GM12873 (cell line): ENCODE measurements around the gene KLHL5.
A peak's percentile ranks its signal among the peaks of the same experiment; 100 is the strongest.

Source experiments
- CTCF ChIP-seq: IDR thresholded peaks from 2 replicates; pipeline ENCODE4 v1.5.1; 2012; ENCODE audit warnings: low read depth, mild to moderate bottlenecking, moderate library complexity, low read length, control low read depth; ENCODE audit not compliant: insufficient read depth; ENCODE audit errors: missing control alignments

KLHL5 gene

GRCh38 chr4:39078829-39079228 lies 16.8 kb downstream of the KLHL5 start:
- no peak for TF ChIP-seq CTCF

DNA sequence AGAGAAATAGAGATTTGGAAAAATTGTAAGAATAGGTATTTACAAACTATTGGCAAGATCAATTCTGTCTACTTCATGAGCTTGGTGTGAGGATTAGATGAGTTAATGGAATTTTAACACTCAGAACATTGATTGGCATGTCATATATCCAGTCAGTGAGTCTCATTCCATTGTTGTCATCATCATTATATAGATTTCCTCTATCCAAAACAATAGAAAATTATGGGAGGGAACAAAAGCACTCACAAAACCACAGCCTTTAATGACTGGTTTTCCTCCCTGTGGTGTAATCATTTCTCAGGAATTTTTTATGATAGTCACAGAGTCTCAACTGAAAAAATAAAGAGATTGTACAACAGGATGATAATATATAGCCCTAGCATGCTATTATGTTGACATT lies 21.1 kb downstream of the KLHL5 start:
- TF ChIP-seq CTCF, result no peak

DNA sequence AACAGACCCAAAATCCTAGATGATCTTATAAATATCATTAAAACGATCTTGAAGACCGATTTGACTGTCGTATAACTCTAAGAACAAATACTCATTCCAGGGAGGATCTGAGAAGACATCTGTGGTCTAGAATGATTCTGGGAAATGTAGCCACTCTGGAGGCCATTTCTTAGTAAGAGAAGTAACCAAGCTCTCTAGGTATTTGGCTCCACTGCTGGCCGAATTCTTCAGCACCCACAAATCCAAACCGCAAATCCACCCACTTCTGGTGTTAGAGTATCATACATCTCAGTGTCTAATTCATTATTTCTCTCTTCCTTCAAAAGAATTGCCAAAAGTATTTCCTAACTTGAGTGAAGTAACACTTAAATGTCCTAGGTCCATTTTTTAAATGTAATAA lies 23.9 kb downstream of the KLHL5 start:
- no peak for TF ChIP-seq CTCF

- no peak for TF ChIP-seq CTCF
Measured at GRCh38 chr4:39096847-39097246, 34.8 kb downstream of the KLHL5 start.

DNA sequence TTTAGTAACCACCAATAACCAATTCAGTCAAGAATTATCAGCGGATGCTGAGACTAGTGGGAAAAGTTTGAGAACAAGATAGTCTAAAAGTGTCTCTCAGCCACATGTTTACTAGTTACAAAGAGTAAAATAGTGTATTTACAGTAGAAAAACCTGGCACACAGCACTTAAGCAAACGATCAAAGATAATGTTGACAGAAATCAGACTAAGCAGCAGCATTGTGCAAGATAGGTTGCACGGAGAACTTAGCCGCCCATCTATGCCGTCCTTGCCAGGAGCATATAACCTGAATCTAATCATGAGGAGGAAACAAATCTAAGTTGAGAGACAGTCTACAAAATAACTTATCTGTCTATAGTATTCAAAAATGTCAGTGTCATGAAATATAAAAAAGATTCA lies 35.3 kb downstream of the KLHL5 start:
- no peak for TF ChIP-seq CTCF

- no peak for TF ChIP-seq CTCF
Measured at GRCh38 chr4:39102297-39102696, 40.3 kb downstream of the KLHL5 start.

- TF ChIP-seq CTCF, result peak; percentile 2
Measured at GRCh38 chr4:39103291-39103690, 41.3 kb downstream of the KLHL5 start.

GRCh38 chr4:39104255-39104654 lies 42.2 kb downstream of the KLHL5 start:
- TF ChIP-seq CTCF, result no peak
